Medulla oblongata (tissue), 1 donor: ENCODE data around the gene ZNF778.

ENCODE experiments used
- DNase-seq: peaks from one replicate; pipeline ENCODE4 v3.0.0-alpha.2; 2015; ENCODE audit errors: extremely low spot score

ZNF778 gene

DNA sequence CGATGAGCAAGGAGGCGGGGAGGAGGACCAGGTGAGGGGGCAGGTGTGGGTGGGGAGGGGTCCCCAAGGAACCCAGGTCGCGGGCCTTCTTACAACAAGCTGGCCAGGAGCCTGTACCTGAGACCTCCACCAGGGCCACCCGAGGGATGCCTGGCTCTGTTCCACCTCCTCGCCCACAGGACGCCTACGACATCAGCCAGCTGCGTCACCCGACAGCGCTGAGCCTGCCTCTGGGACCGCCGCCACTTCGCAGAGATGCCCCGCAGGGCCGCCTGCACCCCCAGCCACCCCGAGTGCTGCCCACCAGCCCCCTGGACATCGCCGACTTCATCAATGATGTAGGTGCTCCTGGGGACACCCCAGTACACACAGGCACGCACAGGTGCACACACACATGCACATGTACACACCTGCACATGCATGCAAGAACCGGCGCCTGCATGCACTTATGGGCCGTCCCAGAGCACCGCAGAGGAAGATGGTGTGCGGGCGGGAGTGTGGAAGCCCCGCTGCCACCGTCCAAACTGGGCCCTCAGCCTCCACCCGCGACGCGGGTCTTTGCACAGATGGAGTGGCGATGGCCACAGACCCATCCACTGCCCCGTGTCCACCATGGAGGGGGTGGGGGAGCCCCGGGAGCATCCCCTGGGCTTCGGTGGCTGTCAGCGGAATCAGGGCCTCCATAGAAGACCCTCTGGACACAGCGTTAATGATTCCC lies 23.8 kb upstream of the ZNF778 start:
- DNase-seq = no peak

DNA sequence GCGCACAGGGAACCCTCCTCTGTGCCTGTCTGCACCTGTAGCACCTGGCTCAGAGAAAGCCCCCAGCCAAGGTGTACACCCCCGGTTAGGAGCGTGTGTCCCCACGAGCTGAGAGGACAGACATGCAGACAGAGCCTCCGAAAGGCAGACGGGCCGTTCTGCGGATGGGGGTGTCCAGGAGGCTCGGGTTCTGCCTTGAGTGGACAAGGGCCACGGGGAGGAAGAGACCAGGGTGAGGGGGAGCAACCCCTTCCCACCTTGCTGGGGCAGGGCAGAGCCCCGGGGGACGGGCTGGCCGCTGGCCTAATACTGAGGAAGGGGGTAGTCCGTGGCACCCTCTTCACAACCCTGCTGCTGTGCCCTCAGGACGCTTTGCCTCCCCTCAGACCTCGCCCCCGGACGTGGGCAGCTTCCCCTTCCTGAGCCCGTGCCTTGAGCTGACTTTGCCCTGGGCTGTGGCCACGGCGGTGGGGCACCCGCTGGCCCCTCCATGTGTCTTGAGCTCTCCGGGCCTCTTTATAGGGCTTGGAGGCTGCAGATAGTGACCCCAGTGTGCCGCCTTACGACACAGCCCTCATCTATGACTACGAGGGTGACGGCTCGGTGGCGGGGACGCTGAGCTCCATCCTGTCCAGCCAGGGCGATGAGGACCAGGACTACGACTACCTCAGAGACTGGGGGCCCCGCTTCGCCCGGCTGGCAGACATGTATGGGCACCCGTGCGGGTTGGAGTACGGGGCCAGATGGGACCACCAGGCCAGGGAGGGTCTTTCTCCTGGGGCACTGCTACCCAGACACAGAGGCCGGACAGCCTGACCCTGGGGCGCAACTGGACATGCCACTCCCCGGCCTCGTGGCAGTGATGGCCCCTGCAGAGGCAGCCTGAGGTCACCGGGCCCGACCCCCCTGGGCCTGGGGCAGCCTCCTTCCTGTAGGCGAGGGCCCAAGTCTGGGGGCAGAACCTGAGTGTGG lies 22.9 kb upstream of the ZNF778 start:
- DNase-seq = no peak

DNA sequence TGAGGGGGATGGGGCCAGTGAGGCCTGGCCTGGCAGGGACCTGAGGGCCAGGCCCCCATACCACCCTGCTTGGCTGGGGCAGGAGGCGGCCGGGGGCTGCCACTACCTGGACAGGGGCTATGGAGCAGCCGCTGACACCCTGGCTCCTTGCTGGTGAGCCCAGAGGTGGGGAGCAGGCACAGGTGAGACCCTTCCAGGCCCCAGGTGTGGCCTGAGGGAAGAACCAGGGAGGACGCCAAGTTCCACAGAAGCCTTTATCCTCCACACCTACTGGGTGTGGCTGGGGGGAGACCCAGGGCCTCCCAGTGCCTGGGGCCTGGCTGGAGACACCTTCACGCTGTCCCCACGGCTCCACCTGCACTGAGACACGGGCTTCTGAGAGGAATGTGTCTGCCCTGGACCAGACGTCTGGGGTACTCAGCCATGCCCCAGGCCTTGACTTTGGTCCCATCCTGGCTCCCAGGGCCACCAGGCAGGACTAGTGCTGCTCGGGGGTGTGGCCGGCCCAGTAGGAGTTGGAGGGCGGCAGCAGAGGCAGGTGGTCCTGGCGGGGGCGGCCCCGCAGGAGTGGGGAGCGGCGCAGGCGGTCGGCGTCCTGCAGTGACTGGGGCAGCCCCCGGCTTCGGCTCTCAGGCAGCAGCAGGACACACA lies 21.9 kb upstream of the ZNF778 start:
- no peak for DNase-seq

DNA sequence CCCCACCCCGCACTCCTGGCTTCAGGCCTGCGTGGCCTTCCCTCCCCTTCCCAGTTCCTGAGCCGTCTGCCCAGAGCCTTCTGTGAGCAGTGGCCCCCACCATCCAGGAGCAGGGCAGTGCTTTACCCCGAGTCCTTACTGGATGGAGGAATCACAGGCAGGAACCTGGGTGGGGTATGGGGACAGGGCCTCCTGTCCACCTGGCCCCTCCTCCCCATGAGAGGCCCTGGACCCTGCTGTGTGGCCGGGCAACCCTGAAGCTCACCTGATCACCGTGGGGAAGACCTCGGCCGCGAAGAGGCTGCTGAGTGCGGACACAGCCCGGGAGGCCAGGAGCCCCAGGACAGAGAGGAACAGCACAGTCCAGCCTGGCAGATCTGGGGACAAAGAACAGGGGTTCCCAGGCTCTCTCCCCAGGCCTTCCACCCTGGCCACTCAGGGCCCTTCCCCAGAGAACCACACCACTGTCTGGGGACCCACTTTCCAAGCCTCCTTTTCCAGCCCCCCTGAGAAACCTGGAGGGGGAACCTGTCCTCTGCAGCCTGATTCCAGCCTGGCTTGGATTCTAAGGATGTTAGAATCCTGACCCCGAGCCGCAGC lies 20.4 kb upstream of the ZNF778 start:
- DNase-seq = no peak

DNA sequence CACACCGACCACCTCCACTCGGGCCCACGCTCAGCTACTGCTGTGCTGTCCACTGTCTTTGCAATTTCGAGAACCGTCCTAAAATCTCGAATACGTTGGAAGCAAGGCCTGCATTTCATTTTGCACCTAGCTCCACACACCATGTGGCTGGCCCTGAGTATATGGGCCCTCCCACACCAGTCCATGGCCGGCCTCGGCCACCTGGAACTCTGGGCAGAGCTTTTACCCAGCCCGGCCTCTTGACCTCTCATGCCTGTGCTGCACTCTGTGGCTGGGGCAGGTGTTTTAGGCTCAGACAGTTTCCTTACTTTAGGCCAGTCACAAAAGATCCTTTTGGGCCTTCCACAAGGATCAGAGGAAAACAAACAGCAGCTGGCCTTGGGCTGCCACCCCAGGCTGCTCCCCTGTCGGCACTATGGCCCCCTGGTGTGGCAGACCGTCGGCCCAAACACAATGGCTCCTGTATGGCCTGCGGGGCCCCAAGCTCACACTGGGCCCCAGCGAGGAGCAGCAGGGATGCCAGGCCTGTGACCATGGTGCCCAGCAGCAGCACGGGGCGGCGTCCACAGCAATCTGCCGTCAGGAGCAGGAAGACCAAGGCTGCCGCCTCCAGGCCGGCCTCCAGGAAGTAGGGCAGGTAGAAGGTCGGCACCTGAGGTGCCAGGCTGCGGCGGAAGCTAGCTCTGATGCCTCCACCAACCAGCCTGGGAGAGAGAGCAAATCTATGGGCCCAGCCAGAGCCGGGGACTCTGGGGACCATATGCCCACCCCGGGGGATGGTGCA lies 19.7 kb upstream of the ZNF778 start:
- DNase-seq = no peak

DNA sequence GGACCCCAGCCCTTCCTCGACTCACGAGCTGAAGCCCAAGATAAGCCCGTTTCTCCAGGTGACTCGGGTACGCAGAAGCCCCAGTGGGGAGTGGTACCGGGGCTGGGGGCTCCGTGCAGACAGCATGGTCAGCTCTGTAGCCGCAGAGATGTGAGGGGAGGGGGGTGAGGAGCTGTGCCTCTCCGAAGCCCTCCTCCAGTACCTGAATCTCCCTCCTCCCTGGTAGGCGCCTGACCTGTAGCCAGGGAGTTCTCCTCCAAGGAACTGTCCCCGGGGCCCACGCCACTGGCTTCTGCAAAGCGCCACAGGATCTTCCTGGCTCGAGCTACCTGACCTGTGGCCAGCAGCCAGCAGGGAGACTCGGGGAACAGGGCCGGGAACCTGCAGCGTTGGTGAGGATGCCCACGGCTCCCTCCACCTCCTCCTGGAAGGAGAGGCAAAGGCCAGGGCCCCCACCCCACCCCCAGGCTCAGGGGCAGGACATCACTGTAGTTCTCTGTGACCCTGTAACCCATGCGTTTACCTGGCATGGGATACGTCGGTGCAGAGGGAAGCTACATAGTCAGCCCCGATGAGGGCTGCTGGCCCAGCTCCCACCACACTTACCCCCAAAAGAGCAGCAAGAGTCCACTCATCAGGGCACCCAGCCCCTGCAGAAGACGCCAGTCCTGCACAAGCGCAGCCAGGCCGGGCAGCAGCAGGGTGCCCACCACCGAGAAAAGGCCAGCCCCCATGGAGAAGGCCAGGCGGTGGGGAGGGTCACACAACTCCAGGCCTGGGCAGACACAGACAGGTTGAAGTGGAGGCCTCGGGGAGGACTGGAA lies 18.9 kb upstream of the ZNF778 start:
- no peak for DNase-seq

DNA sequence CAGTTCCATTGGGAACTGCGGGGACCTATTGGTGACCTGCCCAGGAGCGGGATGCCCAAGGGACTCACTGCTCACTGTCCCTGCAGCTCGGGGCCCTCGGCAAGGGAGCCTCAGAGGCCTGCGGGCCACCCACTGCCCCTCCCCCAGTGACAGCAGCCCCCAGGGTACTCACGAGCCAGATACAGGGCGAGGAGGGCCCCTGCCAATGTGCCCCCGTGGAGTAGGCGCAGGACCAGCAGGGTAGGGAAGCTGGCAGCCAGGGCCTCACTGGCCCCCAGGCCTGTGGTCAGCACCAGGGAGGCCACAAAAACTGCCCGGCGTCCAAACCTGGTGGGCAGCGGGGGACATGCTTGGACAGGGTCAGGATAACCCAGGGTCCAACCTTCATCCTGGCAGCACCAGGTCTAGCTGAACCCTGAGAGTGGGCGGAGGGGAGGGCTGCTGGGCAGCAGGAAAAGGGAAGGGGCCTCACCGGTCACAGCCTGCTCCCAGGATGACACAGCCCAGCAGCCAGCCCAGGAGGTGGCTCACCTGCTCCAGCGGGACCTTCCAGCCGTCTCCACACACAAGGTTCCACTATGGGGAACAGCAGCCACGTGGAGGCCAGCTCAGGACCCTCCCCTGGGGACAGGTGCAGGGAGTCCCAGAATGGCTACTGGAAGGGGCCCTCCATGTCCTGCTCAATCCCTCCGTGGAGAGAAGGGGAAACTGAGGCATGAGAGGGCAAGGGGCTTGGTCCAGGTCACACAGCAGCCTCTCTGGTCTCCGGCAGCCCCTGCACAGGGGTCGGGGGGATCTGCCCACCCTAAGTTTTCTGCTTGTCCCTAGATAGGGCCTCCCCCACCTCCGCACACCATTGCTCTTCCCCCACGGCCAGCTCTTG lies 18.0 kb upstream of the ZNF778 start:
- DNase-seq = no peak

DNA sequence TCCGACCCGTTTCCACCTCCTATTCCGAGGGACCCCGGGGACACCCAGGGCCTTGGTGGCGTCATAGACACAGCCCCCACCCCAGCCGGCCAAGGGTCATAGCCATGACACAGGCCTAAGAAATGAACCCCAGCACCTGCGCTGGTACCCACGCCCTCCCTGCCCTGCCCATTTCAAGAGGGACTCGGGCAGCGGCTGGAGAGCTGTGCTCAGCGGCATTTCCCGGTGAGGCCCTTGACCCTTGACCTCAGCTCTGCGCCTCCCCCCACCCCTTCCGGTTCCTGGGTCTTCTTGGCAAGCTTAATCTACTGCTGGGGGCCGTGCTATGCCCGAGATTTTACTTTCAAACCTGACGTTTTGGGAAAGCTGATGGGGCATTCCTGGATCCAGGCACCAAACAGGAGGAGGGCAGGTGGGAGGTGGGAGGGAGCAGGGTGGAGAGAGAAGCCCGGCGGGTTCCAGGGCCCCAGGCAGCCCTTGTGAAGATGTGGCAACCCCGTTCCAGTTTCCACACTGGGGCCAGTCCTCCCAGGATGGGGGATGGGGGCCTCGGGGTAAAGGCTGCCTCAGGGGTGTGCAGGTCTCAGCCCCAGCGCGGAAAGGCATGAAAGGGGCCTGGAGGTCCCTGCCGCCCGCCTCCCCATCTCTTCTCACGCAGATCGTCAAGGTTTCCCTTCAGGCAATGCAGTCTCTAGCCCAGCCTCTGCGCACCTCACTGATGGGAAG lies 17.2 kb upstream of the ZNF778 start, which contains the start of gene SLC22A31:
SLC22A31 (minus strand) TSS at position 414 of the 726 bp plus-strand sequence; CDS start at position 378, 36 bp downstream.
- DNase-seq = no peak

DNA sequence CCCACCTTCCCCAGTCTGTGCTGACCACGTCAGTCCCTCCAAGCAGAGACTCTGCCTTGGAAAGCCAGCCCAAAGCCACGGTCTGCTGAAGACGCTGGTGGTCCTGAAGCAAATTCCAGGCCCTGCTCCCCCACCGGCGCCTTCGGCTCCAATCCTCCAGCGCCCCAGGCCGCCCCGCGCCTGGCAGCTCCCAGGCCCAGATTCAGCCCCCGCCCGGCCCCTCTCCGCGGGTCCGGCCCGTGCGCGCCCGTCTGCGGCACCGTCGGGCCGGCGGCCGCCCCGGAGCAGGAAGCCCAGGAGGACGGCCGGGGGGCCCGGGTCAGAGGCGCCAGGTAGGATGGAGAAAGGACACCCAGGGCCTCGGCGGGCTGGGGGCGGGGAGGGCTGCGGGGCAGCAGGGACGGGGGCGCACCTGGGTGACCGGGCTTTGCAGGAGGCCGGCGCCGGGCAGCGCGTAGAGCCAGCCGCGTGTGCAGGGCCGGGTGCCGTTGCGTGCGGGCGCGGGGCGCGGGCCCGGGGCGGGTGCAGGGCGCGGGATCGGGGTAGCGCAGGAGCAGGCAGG lies 16.6 kb upstream of the ZNF778 start:
- DNase-seq = no peak

DNA sequence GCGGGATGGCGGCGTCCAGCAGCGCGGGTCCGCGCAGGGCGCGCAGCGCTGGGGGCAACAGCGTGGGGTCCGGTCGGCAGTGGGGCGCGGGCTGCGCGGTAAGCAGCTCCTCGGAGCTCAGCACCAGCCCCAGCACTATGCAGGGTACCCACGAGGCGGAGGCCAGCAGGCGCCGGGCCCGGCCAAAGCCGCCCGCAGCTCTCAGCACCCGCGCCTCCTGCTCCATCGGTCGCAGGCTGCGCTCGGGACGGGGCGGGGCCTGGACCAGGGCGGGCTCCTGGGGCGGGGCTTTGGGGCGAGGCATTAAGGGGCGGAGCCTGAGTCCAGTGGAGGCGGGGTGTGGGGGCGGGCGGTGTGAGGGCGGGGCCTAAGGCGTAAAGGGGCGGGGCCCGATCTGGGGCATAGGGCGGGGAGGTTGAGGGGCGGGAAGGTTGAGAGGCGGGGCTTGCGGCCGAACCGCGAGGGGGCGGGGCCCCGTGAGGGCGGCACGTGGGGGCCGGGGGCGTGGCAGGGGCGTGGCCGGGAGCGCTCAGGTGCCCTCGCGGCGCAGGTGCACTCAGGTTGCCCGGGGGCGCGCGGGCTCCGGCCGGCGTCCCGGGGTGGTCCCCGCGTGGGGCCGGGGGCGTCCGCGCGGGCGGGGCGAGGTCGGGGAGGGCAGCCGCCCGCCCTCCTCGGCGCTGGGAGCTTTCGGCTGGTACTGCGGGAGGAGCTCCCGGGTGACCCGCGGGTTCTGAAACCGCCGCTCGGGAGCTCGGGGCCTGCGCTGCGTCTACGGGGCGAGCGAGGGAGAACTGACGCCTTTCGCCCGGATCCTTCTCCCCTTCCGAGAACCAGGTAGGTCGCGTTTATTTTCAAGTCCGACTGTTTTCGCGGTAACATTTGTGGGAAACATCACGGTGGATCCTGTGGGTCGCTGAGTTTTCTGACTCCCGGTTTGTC lies 15.8 kb upstream of the ZNF778 start:
- DNase-seq = no peak

DNA sequence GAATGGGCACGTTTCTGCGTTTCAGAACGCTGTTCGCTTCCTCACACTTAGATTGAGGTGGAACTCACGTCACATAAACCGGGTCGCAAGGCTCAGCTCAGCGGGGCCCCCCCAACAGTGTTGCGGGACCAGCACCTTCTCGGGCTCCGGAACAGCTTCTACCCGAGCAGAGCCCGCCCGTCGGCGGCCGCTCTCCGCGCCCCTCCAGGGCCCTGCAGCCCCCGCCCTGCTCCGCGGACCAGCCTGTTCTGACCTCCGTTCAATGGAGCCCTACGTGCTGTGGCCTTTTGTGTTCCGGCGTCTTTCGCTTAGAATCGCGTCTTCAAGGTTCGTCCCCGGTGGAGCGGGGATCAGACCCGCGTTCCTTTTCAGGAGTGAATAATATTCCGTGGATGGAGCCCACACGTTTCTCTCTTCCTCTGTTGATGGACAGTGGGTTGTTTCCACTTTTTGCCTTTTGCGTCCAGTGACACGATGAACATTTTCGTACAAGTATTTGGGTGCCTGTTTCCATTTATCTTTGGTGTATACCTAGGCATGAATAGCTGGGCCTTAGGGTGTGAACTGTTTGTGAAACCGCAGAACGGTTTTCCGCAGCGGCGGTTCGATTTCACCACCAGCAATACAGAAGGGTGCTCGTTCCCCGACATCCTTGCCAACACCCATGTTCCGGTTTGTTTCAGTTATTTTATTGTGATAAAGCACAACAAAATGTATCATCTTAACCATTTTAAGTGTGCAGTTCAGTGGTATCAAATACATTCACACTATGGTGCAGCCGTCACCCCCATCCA lies 14.9 kb upstream of the ZNF778 start:
- DNase-seq = no peak

DNA sequence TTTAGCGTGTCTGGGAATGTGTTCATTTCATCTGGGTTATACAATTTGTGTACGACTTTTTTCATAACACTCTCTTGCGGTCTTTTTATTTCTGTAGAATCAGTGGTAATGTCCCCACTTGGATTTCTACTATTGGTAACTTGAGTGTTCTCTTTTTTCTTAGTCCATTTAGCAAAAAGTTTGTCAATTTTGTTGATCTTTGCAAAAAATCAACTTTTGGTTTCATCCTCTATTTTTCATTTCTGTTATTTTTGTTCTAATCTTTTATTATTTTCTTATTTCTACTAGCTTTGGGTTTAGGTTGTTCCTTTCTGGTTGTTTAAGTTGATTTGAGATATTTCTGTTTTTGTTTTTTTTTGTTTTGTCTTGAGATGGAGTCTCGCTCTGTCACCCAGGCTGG lies 9.5 kb upstream of the ZNF778 start:
- DNase-seq = no peak

DNA sequence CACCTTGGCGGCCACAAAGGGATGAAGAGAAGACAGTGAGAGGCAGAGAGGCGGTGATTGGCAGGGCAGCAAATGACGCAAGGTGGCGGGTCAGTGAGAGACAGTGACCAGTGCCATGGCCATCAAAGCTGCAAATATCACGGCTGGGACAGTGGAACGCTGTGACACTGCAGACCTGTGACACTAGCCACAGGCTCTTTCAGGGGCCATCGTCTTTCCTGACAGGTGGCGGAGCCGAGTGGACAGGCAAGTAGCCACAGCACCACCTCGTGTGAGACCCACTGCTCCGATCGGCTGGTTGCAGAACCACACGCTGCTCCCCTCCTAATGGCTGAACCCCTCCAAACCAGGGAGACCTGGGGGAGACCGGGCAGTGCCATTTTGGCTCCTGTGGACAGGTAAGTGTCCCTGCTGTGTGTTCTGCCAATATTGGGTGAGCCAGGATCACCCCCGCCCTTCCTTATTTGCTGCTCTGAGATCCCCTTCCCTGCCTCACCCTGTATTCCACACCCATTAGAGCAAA lies 7.9 kb upstream of the ZNF778 start:
- no peak for DNase-seq

DNA sequence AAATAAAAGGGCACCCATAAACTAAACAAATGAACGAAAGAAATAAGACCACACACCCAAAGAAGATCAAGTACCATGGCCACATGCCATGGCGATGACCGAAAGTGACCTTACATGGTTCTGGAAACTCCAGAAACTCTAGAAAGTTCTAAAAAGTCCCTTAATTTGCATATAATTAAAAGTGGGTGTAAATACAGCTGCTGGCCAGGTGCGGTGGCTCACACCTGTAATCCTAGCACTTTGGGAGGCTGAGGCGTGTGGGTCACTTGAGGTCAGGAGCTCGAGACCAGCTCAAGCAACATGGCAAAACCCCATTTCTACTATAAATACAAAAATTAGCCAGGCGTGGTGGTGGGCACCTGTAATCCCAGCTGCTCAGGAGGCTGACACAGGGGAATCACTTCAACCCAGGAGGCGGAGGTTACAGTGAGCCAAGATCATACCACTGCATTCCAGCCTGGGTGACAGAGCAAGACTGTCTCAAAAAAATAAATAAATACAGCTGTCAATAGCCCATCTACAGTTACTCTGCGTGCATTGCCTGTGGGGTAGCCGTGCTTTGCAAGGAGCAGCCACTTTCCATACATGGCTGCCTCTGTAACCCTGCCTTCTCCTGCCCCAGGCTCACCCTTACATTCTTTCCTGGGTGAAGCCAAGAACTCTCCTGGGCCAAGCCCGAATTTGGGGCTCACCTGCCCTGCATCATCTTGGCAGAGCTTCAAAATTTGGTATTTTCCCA lies 7.2 kb upstream of the ZNF778 start:
- no peak for DNase-seq

DNA sequence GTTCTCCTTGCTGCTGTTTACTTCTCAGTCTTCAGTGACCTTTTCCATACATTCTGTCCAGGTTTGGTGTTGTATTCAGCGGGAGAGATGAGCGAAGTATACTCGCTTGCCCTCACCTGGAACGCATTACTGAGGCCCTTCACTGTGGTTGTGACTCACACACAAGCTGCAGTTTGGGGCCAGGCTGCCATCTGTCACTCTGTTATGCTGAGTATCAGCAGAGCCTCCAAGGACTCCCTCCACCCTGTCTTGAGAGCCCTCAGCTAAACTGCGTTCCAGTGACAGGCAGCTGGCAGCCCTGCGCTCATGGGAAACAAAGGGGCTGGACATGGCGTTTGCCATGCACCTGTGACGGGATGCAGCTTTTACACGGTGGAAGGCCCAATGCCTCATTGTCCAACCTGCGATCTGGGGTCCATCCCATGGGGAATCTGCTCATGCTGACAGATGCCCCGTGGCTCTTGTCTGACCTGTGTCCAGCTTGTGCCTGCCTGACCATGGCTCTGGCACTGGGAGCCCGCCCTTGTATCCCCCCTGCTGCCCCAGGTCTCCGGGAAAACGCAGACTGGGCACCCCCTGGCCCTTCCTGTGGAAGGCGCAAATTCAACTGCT lies 6.5 kb upstream of the ZNF778 start:
- DNase-seq = no peak
